ENCODE results near the gene KIF3B.

GRCh38 chr20:32365564-32365963 lies 88.1 kb downstream of the KIF3B start:
- TF ChIP-seq CTCF (IDR thresholded peaks at IDR 0.05; ENCODE audit: insufficient read depth, low read length) (no peak), SPI1 (IDR thresholded peaks at IDR 0.05; ENCODE audit: borderline replicate concordance, low read depth) (no peak), POLR2AphosphoS5 (IDR thresholded peaks at IDR 0.05; ENCODE audit: low read depth) (no peak)

Data from HL-60 (cell line).